Adrenal gland (tissue), 5 donors: ENCODE results near the gene SLC22A2.

Experiments
- POLR2A ChIP-seq, 2 donors: fragments of 450-650 bp; IDR thresholded peaks; one replicate each; pipeline ENCODE4 v1.6.1; 2017; ENCODE audit warnings: antibody characterized with exemption in 2 of 2, mild to moderate bottlenecking in 2 of 2, moderate library complexity in 1 of 2
- TF ChIP-seq, protein P1 (sequence below), 6 experiments: fragments of 450-650 bp in 4 of 6; fragments of 200-600 bp in 2 of 6; sonication (generic) in 1 of 6; IDR thresholded peaks; 1 replicate in 5 of 6; 2 replicates in 1 of 6; pipeline versions ENCODE4 v1.5.1 to v1.8.0; 2016 to 2021; ENCODE audit warnings: antibody characterized with exemption in 6 of 6, mild to moderate bottlenecking in 2 of 6, moderate library complexity in 1 of 6
- donor health status: DM: no; HTN: no; CAD: no.

- TF ChIP-seq POLR2A (IDR thresholded peaks at IDR 0.05): no peak
- TF ChIP-seq, protein P1, sequence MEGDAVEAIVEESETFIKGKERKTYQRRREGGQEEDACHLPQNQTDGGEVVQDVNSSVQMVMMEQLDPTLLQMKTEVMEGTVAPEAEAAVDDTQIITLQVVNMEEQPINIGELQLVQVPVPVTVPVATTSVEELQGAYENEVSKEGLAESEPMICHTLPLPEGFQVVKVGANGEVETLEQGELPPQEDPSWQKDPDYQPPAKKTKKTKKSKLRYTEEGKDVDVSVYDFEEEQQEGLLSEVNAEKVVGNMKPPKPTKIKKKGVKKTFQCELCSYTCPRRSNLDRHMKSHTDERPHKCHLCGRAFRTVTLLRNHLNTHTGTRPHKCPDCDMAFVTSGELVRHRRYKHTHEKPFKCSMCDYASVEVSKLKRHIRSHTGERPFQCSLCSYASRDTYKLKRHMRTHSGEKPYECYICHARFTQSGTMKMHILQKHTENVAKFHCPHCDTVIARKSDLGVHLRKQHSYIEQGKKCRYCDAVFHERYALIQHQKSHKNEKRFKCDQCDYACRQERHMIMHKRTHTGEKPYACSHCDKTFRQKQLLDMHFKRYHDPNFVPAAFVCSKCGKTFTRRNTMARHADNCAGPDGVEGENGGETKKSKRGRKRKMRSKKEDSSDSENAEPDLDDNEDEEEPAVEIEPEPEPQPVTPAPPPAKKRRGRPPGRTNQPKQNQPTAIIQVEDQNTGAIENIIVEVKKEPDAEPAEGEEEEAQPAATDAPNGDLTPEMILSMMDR (IDR thresholded peaks at IDR 0.05): no peak
Measured at GRCh38 chr6:160172704-160173103, 85.9 kb downstream of the SLC22A2 start.
